Measurements from ENCODE around the gene PDE11A. TPM values are rescaled to one million over a fixed set of nuclear protein-coding genes. Genes with fewer than 3 reads are reported as not detected.

PDE11A gene
- total and polyA plus RNA-seq, 2 of the 8 experiments (the other 6 are each of a cell fraction or from before 2014, with no cell fraction given) = 0.19 to 0.23 TPM

DNA sequence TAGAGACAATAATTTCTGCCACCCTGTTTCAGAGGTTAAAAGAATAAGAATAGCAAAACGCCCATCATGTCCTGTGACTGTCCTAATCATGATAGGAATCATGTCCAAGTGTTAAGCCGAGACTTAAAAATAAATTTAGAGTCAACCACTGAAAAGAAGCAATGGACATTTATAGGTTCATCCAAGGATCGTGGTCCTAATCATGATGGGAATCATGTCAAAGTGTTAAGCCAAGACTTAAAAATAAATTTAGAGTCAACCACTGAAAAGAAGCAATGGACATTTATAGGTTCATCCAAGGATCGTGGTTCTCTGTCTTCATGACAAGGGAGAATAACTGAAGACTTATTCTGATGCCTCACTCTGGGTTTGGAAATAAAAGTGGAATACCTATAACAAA lies 73.6 kb downstream of the PDE11A start:
- no peak overlapping the region for H4K5ac ChIP-seq (ENCODE audit: insufficient read length, low read depth, low read length)
- H2BK15ac ChIP-seq (ENCODE audit: low read length) = no peak overlapping the region
- POLR2A ChIA-PET (ENCODE audit: partially characterized antibody) = no interaction called here
- H3K79me1 ChIP-seq (ENCODE audit: low read depth, low read length) = no peaks in the 10 kb centered on the region
- H2AFZ ChIP-seq (ENCODE audit: low read length) = no peak overlapping the region
- no peaks in the 10 kb centered on the region for H3K79me2 ChIP-seq (ENCODE audit: control insufficient read depth in 1 of 2, insufficient read depth in 2 of 2, low read length in 2 of 2)
- H3K9ac ChIP-seq (replicated peaks in 1 of 4; ENCODE audit: extremely low read depth in 1 of 4, low read depth in 3 of 4, low read length in 3 of 4) = no peak overlapping the region
- no peak overlapping the region for H3K4me3 ChIP-seq (ENCODE audit: extremely low read depth in 1 of 4, insufficient read depth in 2 of 4, low read depth in 3 of 4, low read length in 4 of 4)
- no peaks in the 10 kb centered on the region for H3K27me3 ChIP-seq (replicated peaks in 1 of 4; ENCODE audit: control insufficient read depth in 3 of 4, extremely low read depth in 1 of 4, insufficient read depth in 3 of 4, low read length in 3 of 4)
- CTCF ChIA-PET (ENCODE audit: partially characterized antibody) = no interaction called here
- no peak overlapping the region for H4K8ac ChIP-seq (ENCODE audit: extremely low read depth, insufficient read depth, low read length)
- no peaks in the 10 kb centered on the region for H4K20me1 ChIP-seq (replicated peaks in 1 of 2; ENCODE audit: control insufficient read depth in 1 of 2, insufficient read depth in 2 of 2, low read length in 2 of 2)
- no peak overlapping the region for H4K91ac ChIP-seq (replicated peaks; ENCODE audit: insufficient read length, low read length)
- no peaks in the 10 kb centered on the region for H3K9me3 ChIP-seq (ENCODE audit: insufficient read depth in 2 of 2, low read depth in 1 of 2, low read length in 1 of 2)
- H3K4ac ChIP-seq (replicated peaks; ENCODE audit: insufficient read length, low read depth, low read length) = no peak overlapping the region
- H3K4me2 ChIP-seq (ENCODE audit: insufficient read depth in 1 of 2, low read depth in 2 of 2, low read length in 2 of 2) = no peak overlapping the region
- no peaks in the 10 kb centered on the region for H3K36me3 ChIP-seq (ENCODE audit: control insufficient read depth in 2 of 4, insufficient read depth in 4 of 4, low read length in 3 of 4)
- no peak overlapping the region for H3K23ac ChIP-seq (ENCODE audit: insufficient read length)
- H2BK120ac ChIP-seq (replicated peaks; ENCODE audit: low read depth, low read length) = no peak overlapping the region
- H3K14ac ChIP-seq (ENCODE audit: insufficient read length) = no peak overlapping the region
- WGBS, 2 experiments (ENCODE audit: extremely low coverage in 1 of 2, insufficient coverage in 1 of 2, insufficient read length in 1 of 2, insufficient replicate concordance in 2 of 2, low coverage in 1 of 2, low lambda C conversion rate in 2 of 2, missing lambda C conversion rate in 1 of 2) = 71% methylated on average over 4 of the region's 4 CpGs; no CpG with 5 or more reads in 1 of the 2 experiments
- no peak overlapping the region for H2BK12ac ChIP-seq (ENCODE audit: low read depth, low read length)
- FAIRE-seq = no peak
- no peak overlapping the region for H2BK20ac ChIP-seq (ENCODE audit: low read length)
- H3K18ac ChIP-seq (ENCODE audit: extremely low read depth, low read length) = no peak overlapping the region
- no peaks in the 10 kb centered on the region for H3K4me1 ChIP-seq (replicated peaks in 1 of 4; ENCODE audit: control insufficient read depth in 3 of 4, insufficient read depth in 4 of 4, low read length in 3 of 4)
- no peak overlapping the region for H3K27ac ChIP-seq (ENCODE audit: low read depth, low read length)
- TF ChIP-seq, protein P1, sequence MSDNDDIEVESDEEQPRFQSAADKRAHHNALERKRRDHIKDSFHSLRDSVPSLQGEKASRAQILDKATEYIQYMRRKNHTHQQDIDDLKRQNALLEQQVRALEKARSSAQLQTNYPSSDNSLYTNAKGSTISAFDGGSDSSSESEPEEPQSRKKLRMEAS (IDR thresholded peaks at IDR 0.05) = no peak
- TF ChIP-seq YY1 (IDR thresholded peaks at IDR 0.05; ENCODE audit: low read depth, low read length) = no peak
- TF ChIP-seq, protein P2, sequence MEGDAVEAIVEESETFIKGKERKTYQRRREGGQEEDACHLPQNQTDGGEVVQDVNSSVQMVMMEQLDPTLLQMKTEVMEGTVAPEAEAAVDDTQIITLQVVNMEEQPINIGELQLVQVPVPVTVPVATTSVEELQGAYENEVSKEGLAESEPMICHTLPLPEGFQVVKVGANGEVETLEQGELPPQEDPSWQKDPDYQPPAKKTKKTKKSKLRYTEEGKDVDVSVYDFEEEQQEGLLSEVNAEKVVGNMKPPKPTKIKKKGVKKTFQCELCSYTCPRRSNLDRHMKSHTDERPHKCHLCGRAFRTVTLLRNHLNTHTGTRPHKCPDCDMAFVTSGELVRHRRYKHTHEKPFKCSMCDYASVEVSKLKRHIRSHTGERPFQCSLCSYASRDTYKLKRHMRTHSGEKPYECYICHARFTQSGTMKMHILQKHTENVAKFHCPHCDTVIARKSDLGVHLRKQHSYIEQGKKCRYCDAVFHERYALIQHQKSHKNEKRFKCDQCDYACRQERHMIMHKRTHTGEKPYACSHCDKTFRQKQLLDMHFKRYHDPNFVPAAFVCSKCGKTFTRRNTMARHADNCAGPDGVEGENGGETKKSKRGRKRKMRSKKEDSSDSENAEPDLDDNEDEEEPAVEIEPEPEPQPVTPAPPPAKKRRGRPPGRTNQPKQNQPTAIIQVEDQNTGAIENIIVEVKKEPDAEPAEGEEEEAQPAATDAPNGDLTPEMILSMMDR (IDR thresholded peaks at IDR 0.05; ENCODE audit: control extremely low read depth in 1 of 3, insufficient read depth in 1 of 3, low read depth in 1 of 3, low read length in 3 of 3) = no peak
- TF ChIP-seq TCF12 (IDR thresholded peaks at IDR 0.05; ENCODE audit: low read depth, low read length) = no peak
- DNase-seq (ENCODE audit: low read depth in 1 of 2, low spot score in 2 of 2) = no peak
- no peak overlapping the region for H2AK5ac ChIP-seq (ENCODE audit: low read depth, low read length)
- no peak overlapping the region for H2BK5ac ChIP-seq (ENCODE audit: low read depth, low read length)
- H3K23me2 ChIP-seq (ENCODE audit: low read depth, low read length) = no peaks in the 10 kb centered on the region
- H3K56ac ChIP-seq (replicated peaks; ENCODE audit: insufficient read length, low read depth, low read length) = no peak overlapping the region

All from H1 (cell line).